Superior temporal gyrus (tissue), 1 donor: ENCODE data around the gene SOS1.
"Not testable (repeated sequence)": the region's sequence is repeated elsewhere in the genome, so short reads cannot be mapped to it uniquely, and the experiment has no call there.

ENCODE experiments used
- DNase-seq: peaks from one replicate; pipeline ENCODE4 v3.0.0-alpha.2; 2016; ENCODE audit errors: extremely low spot score

Gene SOS1

GRCh38 chr2:39120771-39121522 is at the start of gene SOS1:
Gene SOS1, minus strand, starts transcription at chr2:39121051. Its CDS starts 629 bp downstream, at chr2:39120422.
- peak; percentile 96 for DNase-seq

- DNase-seq = no peak
These were observed 43.2 kb upstream of the SOS1 start for GRCh38 chr2:39164089-39164488.

GRCh38 chr2:39160982-39161381 is 40.1 kb upstream of the SOS1 start:
- no peak for DNase-seq

- no peak for DNase-seq
These were observed 38.4 kb upstream of the SOS1 start for GRCh38 chr2:39159283-39159682.

- no peak for DNase-seq
These were observed 37.5 kb upstream of the SOS1 start for GRCh38 chr2:39158351-39158750.

GRCh38 chr2:39156846-39157245 is 36.0 kb upstream of the SOS1 start:
- DNase-seq = no peak

- no peak for DNase-seq
These were observed 35.3 kb upstream of the SOS1 start for GRCh38 chr2:39156107-39156506.

- not testable (repeated sequence) for DNase-seq
These were observed 34.7 kb upstream of the SOS1 start for GRCh38 chr2:39155573-39155972.

- DNase-seq = no peak
These were observed 34.1 kb upstream of the SOS1 start for GRCh38 chr2:39154944-39155343.

GRCh38 chr2:39153312-39153711 is 32.5 kb upstream of the SOS1 start:
- no peak for DNase-seq

GRCh38 chr2:39152504-39152903 is 31.7 kb upstream of the SOS1 start:
- DNase-seq = no peak

- no peak for DNase-seq
These were observed 30.1 kb upstream of the SOS1 start for GRCh38 chr2:39150890-39151497.

- DNase-seq = no peak
These were observed 29.3 kb upstream of the SOS1 start for GRCh38 chr2:39150102-39150562.

- DNase-seq = no peak
These were observed 25.8 kb upstream of the SOS1 start for GRCh38 chr2:39146630-39147029.

GRCh38 chr2:39145906-39146421 is 25.1 kb upstream of the SOS1 start:
- no peak for DNase-seq

- DNase-seq = no peak
These were observed 23.6 kb upstream of the SOS1 start for GRCh38 chr2:39144416-39144815.

- DNase-seq = no peak
These were observed 22.2 kb upstream of the SOS1 start for GRCh38 chr2:39142904-39143605.

- no peak for DNase-seq
These were observed 20.8 kb upstream of the SOS1 start for GRCh38 chr2:39141334-39142271.

GRCh38 chr2:39140948-39141333 is 20.1 kb upstream of the SOS1 start:
- DNase-seq = not testable (repeated sequence)

GRCh38 chr2:39140322-39140847 is 19.5 kb upstream of the SOS1 start:
- no peak for DNase-seq
